HCT116 (cell line): ENCODE data around the gene CDC45.

ENCODE experiments used
- ATF3 ChIP-seq: IDR thresholded peaks from 2 replicates; pipeline ENCODE4 v1.6.1; 2012
- CTCF ChIP-seq, 3 experiments: fragments of 200-600 bp in 1 of 3; sonication (generic) in 1 of 3; IDR thresholded peaks in 2 of 3; conservative IDR thresholded peaks in 1 of 3; 2 replicates each; pipeline ENCODE4 v1.5.1; 2012 to 2017; ENCODE audit warnings: low read depth in 2 of 3, low read length in 2 of 3, antibody characterized with exemption in 1 of 3, borderline replicate concordance in 1 of 3, control low read depth in 1 of 3, mild to moderate bottlenecking in 1 of 3, mixed read lengths in 1 of 3, mixed run types in 1 of 3, moderate library complexity in 1 of 3; ENCODE audit not compliant: insufficient read depth in 1 of 3
- EZH2 ChIP-seq: fragments of 200-600 bp; sonication (generic); IDR thresholded peaks from 2 replicates; pipeline ENCODE4 v1.6.1; 2017; ENCODE audit warnings: antibody characterized with exemption, mixed run types
- EZH2phosphoT487 ChIP-seq: fragments of 200-600 bp; IDR thresholded peaks from 2 replicates; pipeline ENCODE4 v1.6.1; 2018; ENCODE audit warnings: antibody characterized with exemption, borderline replicate concordance
- MAX ChIP-seq: IDR thresholded peaks from 2 replicates; pipeline ENCODE4 v1.6.1; 2012
- POLR2A ChIP-seq: IDR thresholded peaks from 2 replicates; pipeline ENCODE4 v1.7.0; 2011; ENCODE audit warnings: borderline replicate concordance; ENCODE audit not compliant: insufficient read depth, insufficient read length; ENCODE audit errors: extremely low read depth
- POLR2AphosphoS5 ChIP-seq: IDR thresholded peaks from 2 replicates; pipeline ENCODE4 v1.6.1; 2011; ENCODE audit warnings: mild to moderate bottlenecking, low read depth, low read length, moderate library complexity
- REST ChIP-seq: IDR thresholded peaks from 2 replicates; pipeline ENCODE4 v1.6.1; 2012; ENCODE audit warnings: low read depth
- SIN3A ChIP-seq: IDR thresholded peaks from 2 replicates; pipeline ENCODE4 v1.6.1; 2012; ENCODE audit warnings: low read depth
- SP1 ChIP-seq: IDR thresholded peaks from 2 replicates; pipeline ENCODE4 v1.6.1; 2012; ENCODE audit warnings: low read depth
- SRF ChIP-seq: IDR thresholded peaks from 2 replicates; pipeline ENCODE4 v1.6.1; 2012; ENCODE audit warnings: low read depth
- ZBTB33 ChIP-seq: IDR thresholded peaks from 2 replicates; pipeline ENCODE4 v1.6.1; 2011; ENCODE audit warnings: mild to moderate bottlenecking, low read length, moderate library complexity; ENCODE audit not compliant: insufficient replicate concordance; ENCODE audit errors: extremely low read depth
- ZNF274 ChIP-seq: fragments of 200-500 bp; sonication (Bioruptor generic); IDR thresholded peaks from 2 replicates; pipeline ENCODE4 v1.6.1; 2014; ENCODE audit warnings: mild to moderate bottlenecking, low read depth, low read length, inconsistent platforms

GRCh38 chr22:19488884-19489843 lies 9.4 kb downstream of the CDC45 start:
- TF ChIP-seq CTCF (IDR thresholded peaks at IDR 0.05 in 2 of 3, conservative IDR thresholded peaks at IDR 0.05 in 1 of 3; ENCODE audit: borderline replicate concordance in 1 of 3, insufficient read depth in 1 of 3, low read depth in 2 of 3, low read length in 2 of 3) (no peak), REST (no peak), POLR2A (no peak), POLR2AphosphoS5 (no peak), MAX (no peak), SIN3A (no peak), ATF3 (no peak), SRF (peak; percentile 65; the same call in 1 of the 2 replicates), EZH2phosphoT487 (no peak), SP1 (no peak), EZH2 (no peak), ZBTB33 (no peak), ZNF274 (no peak)
